Bronchial epithelial cell (primary cell): ENCODE data around the gene CST9. TPM values are rescaled to one million over a fixed set of nuclear protein-coding genes. Genes with fewer than 3 reads are reported as not detected.
A peak's percentile ranks its signal among the peaks of the same experiment; 100 is the strongest.

ENCODE experiments used
- DNase-seq: peaks from one replicate; pipeline ENCODE4 v3.0.0-alpha.2; 2010; ENCODE audit warnings: low read depth
- FAIRE-seq: peaks from 2 replicates; lab custom pipeline; 2011; peaks lifted over from hg19 to GRCh38; lab: Jason Lieb, UNC
- H3K27me3 ChIP-seq: 2 replicates; pipeline ENCODE4 v1.5.1; 2011; ENCODE audit warnings: low read length; ENCODE audit not compliant: control insufficient read depth, insufficient read depth
- H3K36me3 ChIP-seq: 2 replicates; pipeline ENCODE4 v1.5.1; 2011; ENCODE audit warnings: low read length; ENCODE audit not compliant: control insufficient read depth, insufficient read depth
- H3K4me3 ChIP-seq: 2 replicates; pipeline ENCODE4 v1.5.1; 2011; ENCODE audit warnings: mild to moderate bottlenecking, low read depth, low read length, control low read depth
- CTCF ChIP-seq: IDR thresholded peaks from 2 replicates; pipeline ENCODE4 v1.5.1; 2011; ENCODE audit warnings: mild to moderate bottlenecking, moderate library complexity, low read length, control low read depth, inconsistent platforms; ENCODE audit not compliant: insufficient read depth, severe bottlenecking
- total RNA-seq: library from RNA; depleted of rRNA; stranded (reverse); fragments of >200 nt; gene quantifications from 2 replicates; pipeline ENCODE4 v1.2.1, GENCODE V29; 2014

CST9 gene
- total RNA-seq, 1 donor from 2014 or later: not detected

GRCh38 chr20:23601715-23602114, 4.0 kb downstream of the CST9 start:
- Histone ChIP-seq H3K27me3 (no peaks in the 10 kb centered on the region), H3K4me3 (no peak overlapping the region), H3K36me3 (no peaks in the 10 kb centered on the region)
- DNase-seq (no peak), FAIRE-seq (no peak)
- no peak for TF ChIP-seq CTCF

- Histone ChIP-seq H3K27me3 (no peaks in the 10 kb centered on the region), H3K4me3 (no peak overlapping the region), H3K36me3 (no peaks in the 10 kb centered on the region)
- no peak for TF ChIP-seq CTCF
- FAIRE-seq (no peak), DNase-seq (no peak)
Observed at GRCh38 chr20:23598481-23598880, 7.2 kb downstream of the CST9 start.

- no peak for TF ChIP-seq CTCF
- Histone ChIP-seq H3K4me3 (no peak overlapping the region), H3K27me3 (no peaks in the 10 kb centered on the region), H3K36me3 (no peaks in the 10 kb centered on the region)
- peak; percentile 14 for DNase-seq
- FAIRE-seq: no peak
Observed at GRCh38 chr20:23596579-23597250, 9.0 kb downstream of the CST9 start.

- FAIRE-seq (no peak), DNase-seq (no peak)
- TF ChIP-seq CTCF: no peak
- Histone ChIP-seq H3K36me3 (no peaks in the 10 kb centered on the region), H3K27me3 (no peaks in the 10 kb centered on the region), H3K4me3 (no peak overlapping the region)
Observed at GRCh38 chr20:23595941-23596340, 9.8 kb downstream of the CST9 start.

GRCh38 chr20:23588434-23589403, 17.0 kb downstream of the CST9 start:
- Histone ChIP-seq H3K27me3 (no peaks in the 10 kb centered on the region), H3K36me3 (no peaks in the 10 kb centered on the region), H3K4me3 (no peak overlapping the region)
- FAIRE-seq (no peak), DNase-seq (peak; percentile 35)
- TF ChIP-seq CTCF: no peak
